Stimulated activated CD8-positive, alpha-beta memory T cell treated with anti-CD3 and anti-CD28 coated beads, Interleukin-7, amount 100 ng/mL, for 48 hours (primary cell): ENCODE results near the gene SLC22A4.

Experiments
- DNase-seq, 2 donors: peaks; one replicate each; pipeline ENCODE4 v3.0.0-alpha.2; 2020; ENCODE audit warnings: low read depth in 1 of 2; ENCODE audit errors: extremely low read depth in 1 of 2

SLC22A4 gene

DNA sequence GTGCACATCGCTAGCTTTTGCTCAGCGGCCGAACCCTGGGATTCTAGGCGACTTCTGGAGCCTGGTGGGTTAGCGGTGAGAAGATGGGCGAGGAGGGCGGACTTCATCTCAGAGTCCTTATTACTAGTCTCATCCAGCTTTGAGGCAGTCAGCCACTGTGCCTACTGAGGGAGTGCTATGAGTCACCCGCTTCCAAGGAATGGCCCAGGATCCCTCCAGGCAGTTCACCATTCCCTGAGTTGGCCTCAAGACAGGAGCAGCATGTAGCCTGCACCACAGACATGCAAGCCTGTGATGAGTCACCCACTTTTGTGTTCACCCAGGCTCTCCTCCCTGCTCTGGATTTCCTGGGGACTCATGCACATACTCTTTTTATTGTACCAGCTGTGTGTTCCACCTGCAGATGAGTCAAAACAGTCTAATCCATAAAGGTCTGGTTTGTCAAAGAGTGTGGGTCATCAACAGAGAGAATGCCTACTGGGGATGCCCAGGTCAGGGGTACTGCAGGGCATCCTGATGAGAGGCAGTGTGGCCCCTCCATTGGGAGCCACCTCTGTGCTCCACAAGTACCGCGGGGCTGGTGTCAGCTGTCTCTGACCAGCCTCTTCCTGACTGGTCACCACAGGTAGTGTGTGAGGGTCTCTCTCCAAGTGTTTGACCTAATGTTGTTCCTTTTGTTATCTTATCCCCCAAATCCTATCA lies 95.5 kb downstream of the SLC22A4 start:
- DNase-seq, result no peak

DNA sequence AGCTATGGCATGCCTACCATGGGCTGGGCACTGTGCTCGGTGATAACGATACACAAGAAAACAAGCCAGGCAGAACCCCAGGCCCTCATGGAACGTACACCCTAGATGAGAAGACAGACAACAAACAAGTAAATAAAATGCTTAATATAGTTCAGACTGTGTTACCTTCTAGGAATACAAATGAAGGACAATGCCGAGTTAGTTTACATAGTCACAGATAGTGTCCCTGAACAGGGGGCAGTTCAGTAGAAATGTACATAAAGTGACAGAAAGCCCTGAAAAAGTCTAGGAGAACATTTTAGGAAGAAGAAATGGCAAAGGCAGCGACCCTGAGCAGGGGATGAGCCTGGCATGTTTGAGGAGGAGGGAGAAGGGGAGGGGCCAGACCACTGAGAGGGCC lies 97.1 kb downstream of the SLC22A4 start:
- DNase-seq, result no peak

DNA sequence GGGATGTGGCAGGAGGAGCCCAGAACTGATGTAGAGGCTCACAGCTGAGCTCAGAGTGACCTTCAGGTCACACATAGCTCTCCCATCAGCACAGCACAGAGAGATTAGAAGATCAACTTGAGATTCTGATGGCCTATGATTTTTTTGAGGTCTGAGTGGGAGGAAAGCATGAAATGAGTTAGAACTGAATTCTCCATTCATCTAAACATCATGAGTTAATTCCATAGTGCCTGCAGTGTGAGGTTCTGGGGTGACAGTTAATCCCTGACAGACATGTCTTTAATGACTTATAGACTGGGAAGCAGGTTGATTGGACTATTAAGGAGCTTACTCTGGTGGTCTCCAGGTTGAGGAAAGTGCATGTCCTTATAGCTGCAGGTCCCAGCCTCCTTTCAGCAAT lies 97.7 kb downstream of the SLC22A4 start:
- no peak for DNase-seq

DNA sequence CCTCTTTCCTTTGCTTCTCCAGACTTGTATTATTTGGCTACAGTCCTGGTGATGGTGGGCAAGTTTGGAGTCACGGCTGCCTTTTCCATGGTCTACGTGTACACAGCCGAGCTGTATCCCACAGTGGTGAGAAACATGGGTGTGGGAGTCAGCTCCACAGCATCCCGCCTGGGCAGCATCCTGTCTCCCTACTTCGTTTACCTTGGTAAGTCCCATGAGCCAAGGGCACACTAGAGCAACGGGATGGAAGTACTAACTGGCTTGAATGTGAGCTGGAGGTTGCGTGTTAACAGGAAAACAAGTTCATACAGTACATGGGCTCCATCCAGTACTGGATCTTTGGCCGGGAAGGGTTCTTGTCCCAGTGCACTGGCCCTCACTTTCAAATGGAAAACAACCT lies 98.2 kb downstream of the SLC22A4 start:
- DNase-seq, result no peak

DNA sequence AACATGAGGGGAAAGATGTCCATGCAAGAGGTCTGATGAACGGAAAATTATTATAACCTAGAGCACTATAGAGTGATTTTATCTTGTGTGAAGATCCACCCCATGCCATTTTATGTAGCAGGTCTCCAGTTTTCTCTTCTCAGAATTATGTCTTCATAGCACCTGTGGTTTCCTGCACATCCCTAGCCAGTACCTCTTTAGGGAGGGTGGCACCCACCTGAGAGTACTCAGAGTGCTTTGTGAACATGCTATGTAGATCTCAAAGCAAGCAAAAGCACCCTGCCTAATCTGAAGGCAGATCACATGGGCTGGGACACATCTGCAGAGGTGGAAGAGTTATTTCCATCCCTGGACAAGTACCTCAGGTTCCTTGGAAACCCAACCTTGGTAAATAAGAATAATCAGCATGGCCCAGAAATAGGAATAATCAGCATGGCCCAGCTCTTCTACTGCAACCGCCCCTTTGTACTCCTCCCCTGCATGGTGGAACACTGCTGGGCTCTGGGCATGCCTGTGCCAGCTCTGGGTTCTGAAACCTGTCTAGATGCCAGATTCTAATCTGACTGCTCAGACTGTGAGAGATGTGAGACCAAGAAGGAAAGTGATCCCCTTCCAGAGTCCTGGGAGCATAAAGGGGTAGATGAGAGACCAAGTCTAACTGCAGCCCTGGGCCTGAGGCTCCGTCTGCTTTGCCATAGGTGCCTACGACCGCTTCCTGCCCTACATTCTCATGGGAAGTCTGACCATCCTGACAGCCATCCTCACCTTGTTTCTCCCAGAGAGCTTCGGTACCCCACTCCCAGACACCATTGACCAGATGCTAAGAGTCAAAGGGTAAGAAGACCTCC lies 99.0 kb downstream of the SLC22A4 start:
- DNase-seq, result no peak
